GM21360 (cell line): ENCODE data around the gene ASB17.
"Not testable (repeated sequence)": the region's sequence is repeated elsewhere in the genome, so short reads cannot be mapped to it uniquely, and the experiment has no call there.

ENCODE experiments used
- ATAC-seq: cut with Tn5 transposase; IDR thresholded peaks from one replicate; pipeline ENCODE4 v1.9.1; 2021; ENCODE audit warnings: mild to moderate bottlenecking, moderate library complexity; ENCODE audit not compliant: unreplicated experiment

ASB17 gene

GRCh38 chr1:75932304-75932703, at the start of gene ASB17:
ASB17 (minus strand) TSS chr1:75932404; CDS start chr1:75932291, 113 bp downstream.
- no peak for ATAC-seq

DNA sequence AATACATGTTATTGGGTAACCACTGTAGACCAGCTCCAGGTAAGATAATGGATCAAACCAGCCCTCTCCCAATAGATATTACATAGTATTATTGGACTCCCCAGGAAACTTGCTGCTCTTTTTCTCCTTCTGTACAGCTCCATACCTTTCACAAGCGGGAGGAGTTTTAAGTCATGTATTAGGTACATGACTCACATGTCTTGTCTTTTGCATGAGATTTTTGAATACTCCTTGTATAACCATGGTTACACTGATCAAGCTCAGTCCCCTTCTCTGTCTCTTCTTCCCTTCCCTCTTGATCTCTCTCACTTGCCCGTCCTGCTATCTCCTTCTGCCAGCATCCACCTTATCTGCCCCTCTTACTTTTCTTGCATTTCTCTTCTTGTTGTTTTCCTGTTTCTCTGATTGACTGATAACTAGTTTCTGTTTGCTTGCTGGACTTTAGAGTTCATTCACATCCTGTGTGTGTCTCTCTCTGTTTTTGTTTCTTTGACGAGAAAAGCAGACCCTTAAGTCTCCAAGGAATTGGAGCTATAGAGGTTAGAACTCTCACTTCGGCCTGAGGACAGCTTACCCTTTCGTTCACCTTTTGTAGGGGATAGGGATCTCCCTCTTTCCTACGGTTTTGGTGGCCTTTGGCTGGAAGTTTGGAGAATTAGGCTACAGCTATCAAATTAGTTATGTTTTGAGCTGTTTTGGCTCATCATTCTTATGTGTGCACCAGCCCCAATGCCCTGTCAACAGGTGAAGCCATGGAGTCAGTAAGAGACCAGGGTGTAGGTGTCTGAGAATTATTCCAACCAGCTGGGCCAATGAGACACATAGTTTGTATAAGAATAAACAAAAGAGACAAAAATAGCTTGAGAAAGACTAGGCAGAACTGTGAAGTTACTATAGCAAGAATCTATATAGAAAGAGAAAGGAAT, 49.0 kb upstream of the ASB17 start:
- ATAC-seq = peak; percentile 39

GRCh38 chr1:75970631-75971030, 38.4 kb upstream of the ASB17 start:
- no peak for ATAC-seq

GRCh38 chr1:75969550-75969949, 37.3 kb upstream of the ASB17 start:
- no peak for ATAC-seq

- no peak for ATAC-seq
These were observed 35.5 kb upstream of the ASB17 start for GRCh38 chr1:75967719-75968118.

DNA sequence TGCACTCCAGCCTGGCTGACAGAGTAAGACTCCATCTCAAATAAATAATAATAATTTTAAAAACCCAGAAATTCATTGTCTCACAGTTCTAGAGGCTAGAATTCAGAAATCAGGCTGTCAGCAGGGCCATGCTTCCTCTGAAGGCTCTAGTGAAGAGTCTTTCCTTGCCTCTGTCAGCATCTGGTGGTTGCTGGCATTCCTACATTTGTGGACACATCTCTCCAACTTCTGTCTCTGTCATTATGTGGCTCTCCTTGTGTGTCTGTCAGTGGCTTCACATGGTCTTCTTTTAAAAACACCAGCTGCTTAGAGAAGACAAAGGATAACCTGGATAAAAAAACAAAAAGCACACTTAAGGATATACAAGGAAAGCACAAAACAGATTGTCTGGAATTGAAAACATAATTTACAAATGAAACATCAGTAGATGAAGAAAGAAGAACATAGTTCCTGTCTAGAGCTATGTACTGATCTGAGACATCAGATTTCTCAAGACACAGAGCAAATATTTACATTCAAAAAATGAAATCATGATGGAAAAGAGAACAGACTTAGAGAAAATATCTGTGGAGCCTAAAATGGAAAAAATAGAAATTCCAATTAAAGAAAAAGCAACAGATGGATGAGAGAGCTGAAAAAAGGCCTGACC, 32.7 kb upstream of the ASB17 start:
- ATAC-seq = no peak

DNA sequence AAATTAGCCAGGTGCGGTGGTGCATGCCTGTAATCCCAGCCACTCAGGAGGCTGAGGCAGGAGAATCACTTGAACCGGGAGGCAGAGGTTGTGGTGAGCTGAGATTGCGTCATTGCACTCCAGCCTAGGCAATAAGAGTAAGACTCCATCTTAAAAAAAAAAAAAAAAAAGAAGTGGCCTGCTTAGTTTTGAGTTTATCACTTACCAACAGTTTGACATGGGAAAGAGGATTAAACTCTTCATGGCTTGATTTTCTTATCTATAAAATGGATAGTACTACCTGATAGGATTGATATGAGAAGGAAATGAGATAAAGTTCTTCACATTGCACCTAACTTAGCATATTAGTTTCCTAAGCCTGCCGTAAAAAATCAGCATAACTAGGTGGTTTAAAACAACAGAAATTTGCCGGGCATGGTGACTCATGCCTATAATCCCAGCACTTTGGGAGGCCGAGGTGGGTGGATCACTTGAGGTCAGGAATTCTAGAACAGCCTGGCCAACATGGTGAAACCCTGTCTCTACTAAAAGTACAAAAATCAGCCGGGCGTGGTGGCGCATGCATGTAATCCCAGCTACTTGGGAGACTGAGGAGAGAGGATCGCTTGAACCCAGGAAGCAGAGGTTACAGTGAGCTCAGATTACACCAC, 32.0 kb upstream of the ASB17 start:
- not testable (repeated sequence) for ATAC-seq

- no peak for ATAC-seq
These were observed 22.4 kb upstream of the ASB17 start for GRCh38 chr1:75954586-75954985.

DNA sequence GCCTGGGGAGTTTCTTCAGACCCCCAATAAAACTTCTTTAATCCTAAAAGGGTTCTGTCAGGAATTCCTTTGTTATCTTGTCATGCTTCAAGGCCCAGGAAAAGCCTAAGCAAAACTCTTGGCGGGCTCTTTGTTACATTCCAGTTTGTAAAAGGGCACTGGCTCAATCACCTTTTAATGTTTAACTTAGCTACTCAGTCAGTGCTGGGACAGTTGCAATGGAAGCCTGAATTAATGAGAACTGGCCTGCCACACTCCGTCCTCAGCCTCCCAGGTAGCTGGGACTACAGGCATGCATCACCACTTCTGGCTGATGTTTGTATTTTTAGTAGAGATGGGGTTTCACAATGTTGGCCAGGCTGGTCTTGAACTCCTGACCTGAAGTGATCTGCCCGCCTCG, 21.3 kb upstream of the ASB17 start:
- ATAC-seq = no peak

DNA sequence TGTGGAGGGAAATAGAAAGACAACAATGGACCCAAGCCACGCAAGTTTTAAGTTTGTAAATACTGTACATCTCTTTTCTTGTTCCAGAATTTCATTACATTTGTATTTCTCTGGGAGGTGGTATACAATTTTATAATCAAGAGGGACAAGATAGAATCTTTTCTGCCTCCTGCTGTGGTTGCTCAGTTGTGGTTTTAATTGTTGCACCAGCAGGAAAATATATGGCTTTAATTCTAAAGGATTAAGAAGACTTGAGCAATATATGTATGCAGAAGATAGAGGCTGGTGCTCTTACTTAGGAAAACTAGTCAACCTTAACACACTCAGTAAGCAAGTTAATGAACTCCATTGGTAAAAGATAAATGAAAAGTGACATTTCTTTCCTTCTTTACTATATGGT, 19.8 kb upstream of the ASB17 start:
- ATAC-seq = no peak

GRCh38 chr1:75950176-75950575, 18.0 kb upstream of the ASB17 start:
- ATAC-seq = no peak

- ATAC-seq = not testable (repeated sequence)
These were observed 10.8 kb upstream of the ASB17 start for GRCh38 chr1:75943037-75943436.

GRCh38 chr1:75937034-75937433, 4.8 kb upstream of the ASB17 start:
- ATAC-seq = peak; percentile 77

DNA sequence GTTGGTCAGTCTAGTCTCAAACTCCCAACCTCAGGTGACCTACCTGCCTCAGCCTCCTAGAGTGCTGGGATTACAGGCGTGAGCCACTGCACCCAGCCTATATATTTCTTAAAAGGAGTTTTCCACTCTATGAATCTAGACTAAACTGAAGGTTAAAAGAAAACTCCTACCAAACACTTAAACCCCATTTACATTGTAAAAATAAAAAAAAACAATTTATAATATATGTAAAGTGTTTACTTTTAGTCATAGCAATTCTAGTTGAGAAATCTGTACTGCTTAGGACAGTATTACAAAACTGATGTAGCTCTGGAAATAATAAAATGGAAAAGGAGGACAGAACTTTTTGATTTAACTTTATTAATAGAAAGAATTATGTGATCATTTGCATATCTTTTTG, 9.5 kb downstream of the ASB17 start:
- ATAC-seq = no peak

DNA sequence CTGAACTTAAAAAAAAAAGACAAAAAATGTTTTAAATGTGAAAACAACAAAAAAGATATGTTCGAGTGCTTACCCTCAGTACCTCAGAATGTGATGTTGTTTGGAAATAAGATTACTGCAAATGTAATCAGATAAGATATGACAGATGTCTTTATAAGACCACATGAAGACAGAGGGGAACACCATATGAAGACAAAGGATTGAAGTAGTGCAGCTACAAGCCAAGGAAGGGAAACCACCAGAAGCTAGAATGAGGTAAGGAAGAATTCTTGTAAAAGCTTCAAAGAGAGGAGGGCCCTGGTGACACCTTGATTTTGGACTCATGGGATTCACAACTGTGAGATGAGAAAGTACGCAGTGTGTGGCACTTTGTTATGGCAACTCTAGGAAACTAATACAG, 15.4 kb downstream of the ASB17 start:
- no peak for ATAC-seq

GRCh38 chr1:75908717-75909152, 23.5 kb downstream of the ASB17 start:
- peak; percentile 94 for ATAC-seq

- ATAC-seq = no peak
These were observed 30.8 kb downstream of the ASB17 start for GRCh38 chr1:75901371-75901770.

DNA sequence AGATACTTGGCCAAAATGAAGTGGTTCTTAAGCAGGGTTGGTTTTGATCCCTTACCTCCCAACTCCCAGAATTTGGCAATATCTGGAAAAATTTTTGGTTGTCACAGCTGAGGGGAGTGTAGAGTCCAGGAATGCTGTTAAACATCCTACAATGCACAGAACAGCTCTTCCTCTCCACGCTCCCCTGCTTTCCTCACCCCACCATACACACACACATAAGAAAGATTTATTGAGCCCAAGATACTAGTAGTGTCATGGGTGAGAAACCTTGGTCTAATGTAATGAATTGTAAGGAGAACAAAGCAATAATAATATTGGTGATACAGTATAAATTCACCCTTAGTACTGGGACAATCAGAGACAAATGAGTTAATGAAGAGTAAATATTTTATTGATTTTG, 47.8 kb downstream of the ASB17 start:
- ATAC-seq = no peak

- no peak for ATAC-seq
These were observed 52.2 kb downstream of the ASB17 start for GRCh38 chr1:75879985-75880384.

DNA sequence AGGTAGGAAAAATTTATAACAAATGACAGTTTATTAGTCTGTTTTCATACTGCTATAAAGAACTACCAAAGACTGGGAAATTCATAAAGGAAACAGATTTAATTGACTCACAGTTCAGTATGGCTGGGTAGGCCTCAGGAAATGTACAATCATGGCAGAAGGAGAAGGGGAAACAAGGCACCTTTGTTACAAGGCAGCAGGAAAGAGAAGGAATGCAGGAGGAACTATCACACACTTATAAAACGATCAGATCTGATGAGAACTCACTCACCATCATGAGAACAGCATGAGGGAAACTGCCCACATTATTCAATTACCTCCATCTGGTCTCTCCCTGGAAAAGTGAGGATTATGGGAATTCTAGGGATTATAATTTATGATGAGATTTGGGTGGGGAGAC, 61.3 kb downstream of the ASB17 start:
- no peak for ATAC-seq
